Choroid plexus epithelial cell (primary cell): ENCODE results near the gene PET100.

Experiments used
- DNase-seq: peaks from one replicate; pipeline ENCODE4 v3.0.0-alpha.2; 2010; ENCODE audit warnings: low read depth
- H3K4me3 ChIP-seq: 2 replicates; pipeline ENCODE4 v1.5.1; 2011; ENCODE audit warnings: low read depth, mild to moderate bottlenecking, control low read depth, low read length, moderate library complexity
- CTCF ChIP-seq: conservative IDR thresholded peaks from 2 replicates; pipeline ENCODE4 v1.5.1; 2011; ENCODE audit warnings: low read depth, mild to moderate bottlenecking, control low read depth, inconsistent platforms, low read length, moderate library complexity

The PET100 gene

GRCh38 chr19:7625763-7626372, 3.7 kb upstream of the PET100 start:
- no peak overlapping the region for H3K4me3 ChIP-seq
- TF ChIP-seq CTCF, result no peak
- no peak for DNase-seq

- no peak for DNase-seq
- H3K4me3 ChIP-seq, result no peak overlapping the region
- TF ChIP-seq CTCF, result no peak
Measured at GRCh38 chr19:7627166-7627565, 2.4 kb upstream of the PET100 start.

GRCh38 chr19:7628589-7629311, 843 bp upstream of the PET100 start:
- no peak for TF ChIP-seq CTCF
- DNase-seq, result peak; percentile 5
- H3K4me3 ChIP-seq, result peak overlapping the region; percentile 97

- no peak for TF ChIP-seq CTCF
- no peak overlapping the region for H3K4me3 ChIP-seq
Measured at GRCh38 chr19:7631577-7631976, 2.0 kb downstream of the PET100 start.

GRCh38 chr19:7632340-7633203, 3.0 kb downstream of the PET100 start:
- no peak for DNase-seq
- no peak for TF ChIP-seq CTCF
- no peak overlapping the region for H3K4me3 ChIP-seq

More at GRCh38 chr19:7631577-7631976, 2.0 kb downstream of the PET100 start:
- DNase-seq, result no peak

- no peak for DNase-seq
- H3K4me3 ChIP-seq, result no peak within 1 kb of the TSS
- no peak for TF ChIP-seq CTCF
Measured at GRCh38 chr19:7633698-7634097, 4.1 kb downstream of the PET100 start, which contains the start of gene PCP2. TSS of gene PCP2 (minus strand) at chr19:7633719. CDS start at chr19:7633457, 262 bp downstream.
